Measurements from ENCODE around the gene SCAF1. TPM values are rescaled to one million over a fixed set of nuclear protein-coding genes. Genes with fewer than 3 reads are reported as not detected.

Gene SCAF1
- polyA plus RNA-seq, 3 donors = 28.4 to 44.1 (median 43.4) TPM

- peak in 10 of 11 donors; percentile 75 to 89 (median 80) for DNase-seq (ENCODE audit: extremely low read depth in 1 of 11, low read depth in 9 of 11, low spot score in 4 of 11)
These were observed 36.1 kb downstream of the SCAF1 start for GRCh38 chr19:49677901-49678674.

GRCh38 chr19:49678985-49679770, 37.2 kb downstream of the SCAF1 start:
- no peak for DNase-seq (ENCODE audit: extremely low read depth in 1 of 11, low read depth in 9 of 11, low spot score in 4 of 11)

- DNase-seq (ENCODE audit: extremely low read depth in 1 of 11, low read depth in 9 of 11, low spot score in 4 of 11) = no peak
These were observed 37.9 kb downstream of the SCAF1 start for GRCh38 chr19:49679771-49680413.

GRCh38 chr19:49680421-49681351, 38.7 kb downstream of the SCAF1 start:
- DNase-seq (ENCODE audit: extremely low read depth in 1 of 11, low read depth in 9 of 11, low spot score in 4 of 11) = peak; percentile 83 to 95 (median 91)

GRCh38 chr19:49681830-49682229, 39.8 kb downstream of the SCAF1 start:
- no peak for DNase-seq (ENCODE audit: extremely low read depth in 1 of 11, low read depth in 9 of 11, low spot score in 4 of 11)

GRCh38 chr19:49682274-49682673, 40.3 kb downstream of the SCAF1 start:
- DNase-seq (ENCODE audit: extremely low read depth in 1 of 11, low read depth in 9 of 11, low spot score in 4 of 11) = no peak

GRCh38 chr19:49683814-49684250, 41.8 kb downstream of the SCAF1 start:
- DNase-seq (ENCODE audit: extremely low read depth in 1 of 11, low read depth in 9 of 11, low spot score in 4 of 11) = no peak

GRCh38 chr19:49684251-49684982, 42.4 kb downstream of the SCAF1 start:
- no peak for DNase-seq (ENCODE audit: extremely low read depth in 1 of 11, low read depth in 9 of 11, low spot score in 4 of 11)

GRCh38 chr19:49684983-49685553, 43.1 kb downstream of the SCAF1 start:
- DNase-seq (ENCODE audit: extremely low read depth in 1 of 11, low read depth in 9 of 11, low spot score in 4 of 11) = no peak

GRCh38 chr19:49685845-49686332, 43.9 kb downstream of the SCAF1 start:
- no peak for DNase-seq (ENCODE audit: extremely low read depth in 1 of 11, low read depth in 9 of 11, low spot score in 4 of 11)

- DNase-seq (ENCODE audit: extremely low read depth in 1 of 11, low read depth in 9 of 11, low spot score in 4 of 11) = no peak
These were observed 44.6 kb downstream of the SCAF1 start for GRCh38 chr19:49686503-49687088.

GRCh38 chr19:49687150-49687549, 45.1 kb downstream of the SCAF1 start:
- DNase-seq (ENCODE audit: extremely low read depth in 1 of 11, low read depth in 9 of 11, low spot score in 4 of 11) = no peak

- no peak for DNase-seq (ENCODE audit: extremely low read depth in 1 of 11, low read depth in 9 of 11, low spot score in 4 of 11)
These were observed 45.7 kb downstream of the SCAF1 start for GRCh38 chr19:49687566-49688316.

GRCh38 chr19:49688531-49689132, 46.6 kb downstream of the SCAF1 start:
- no peak for DNase-seq (ENCODE audit: extremely low read depth in 1 of 11, low read depth in 9 of 11, low spot score in 4 of 11)

GRCh38 chr19:49689133-49690078, 47.4 kb downstream of the SCAF1 start, which contains the start of gene ADM5:
Gene ADM5 (plus strand): TSS chr19:49689594. CDS start chr19:49689838, 244 bp downstream.
- DNase-seq (ENCODE audit: extremely low read depth in 1 of 11, low read depth in 9 of 11, low spot score in 4 of 11) = no peak
